Activated CD4-positive, alpha-beta T cell treated with anti-CD3 and anti-CD28 coated beads, Interleukin-2, amount 10 ng/mL, durations not matched to agents 24 days and 14 days (primary cell): ENCODE data around the gene MAPT. TPM values are rescaled to one million over a fixed set of nuclear protein-coding genes. Genes with fewer than 3 reads are reported as not detected.

Experiments used
- DNase-seq: peaks from one replicate; pipeline ENCODE4 v3.0.0; 2022
- H3K27ac Mint-ChIP-seq: one replicate; pipeline ENCODE4 v1.8.0; 2022; ENCODE audit warnings: mild to moderate bottlenecking, mixed read lengths
- H3K27me3 Mint-ChIP-seq: one replicate; pipeline ENCODE4 v1.8.0; 2022; ENCODE audit warnings: mixed read lengths
- H3K36me3 Mint-ChIP-seq: one replicate; pipeline ENCODE4 v1.8.0; 2022; ENCODE audit warnings: low read depth, mild to moderate bottlenecking, mixed read lengths
- H3K4me1 Mint-ChIP-seq: one replicate; pipeline ENCODE4 v1.8.0; 2021; ENCODE audit warnings: mixed read lengths
- H3K4me3 Mint-ChIP-seq: one replicate; pipeline ENCODE4 v1.8.0; 2022; ENCODE audit warnings: mild to moderate bottlenecking, moderate library complexity, mixed read lengths
- H3K9me3 Mint-ChIP-seq: one replicate; pipeline ENCODE4 v1.8.0; 2021; ENCODE audit warnings: mixed read lengths
- intact Hi-C: fragments of 100-400 bp; cut with micrococcal nuclease; formaldehyde crosslinking; loops from one replicate; pipeline ENCODE4 v1.15.1; 2023
- total RNA-seq: library from RNA; stranded (reverse); gene quantifications from 2 replicates; pipeline ENCODE4 v1.2.3, GENCODE V29; 2022

The MAPT gene
- total RNA-seq, 1 donor from 2014 or later, result 0.37 TPM

DNA sequence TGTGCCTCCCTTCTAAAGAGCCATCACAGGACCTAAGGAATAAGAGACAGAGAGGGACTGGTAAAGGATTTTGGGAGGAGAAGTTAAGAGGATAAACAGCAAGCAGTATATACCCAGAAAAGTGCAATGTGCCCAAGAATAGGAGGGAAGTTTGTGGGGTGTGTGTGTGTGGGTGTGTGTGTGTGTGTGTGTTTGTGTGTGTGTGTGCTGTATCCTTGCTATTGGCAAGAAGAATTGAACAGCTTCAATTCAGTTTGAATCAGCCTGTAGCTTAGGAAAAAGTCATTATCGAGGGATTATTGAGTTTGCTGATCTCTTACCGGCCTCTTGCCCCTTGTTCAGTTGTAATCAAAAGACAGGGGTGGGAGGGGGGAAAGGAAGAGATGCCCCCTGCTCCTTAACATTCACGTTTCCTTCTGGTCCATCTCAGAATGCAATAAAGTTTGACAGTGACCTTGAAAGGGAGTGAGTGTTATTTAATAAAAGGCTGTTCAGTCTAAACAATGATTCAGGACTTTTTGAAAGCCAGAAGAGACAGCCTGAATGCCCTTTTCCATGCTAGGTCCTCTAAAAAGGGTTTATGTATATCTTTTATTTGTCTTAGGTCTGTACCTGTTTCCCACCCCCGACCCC lies 23.9 kb upstream of the MAPT start:
- Mint-ChIP-seq H3K27ac (no peak overlapping the region), H3K36me3 (no peaks in the 10 kb centered on the region), H3K4me3 (no peak overlapping the region), H3K4me1 (peaks cover 17% of the 10 kb centered on the region), H3K27me3 (peaks cover 8% of the 10 kb centered on the region), H3K9me3 (no peaks in the 10 kb centered on the region)
- no peak for DNase-seq
- intact Hi-C loops, result no loop called here

DNA sequence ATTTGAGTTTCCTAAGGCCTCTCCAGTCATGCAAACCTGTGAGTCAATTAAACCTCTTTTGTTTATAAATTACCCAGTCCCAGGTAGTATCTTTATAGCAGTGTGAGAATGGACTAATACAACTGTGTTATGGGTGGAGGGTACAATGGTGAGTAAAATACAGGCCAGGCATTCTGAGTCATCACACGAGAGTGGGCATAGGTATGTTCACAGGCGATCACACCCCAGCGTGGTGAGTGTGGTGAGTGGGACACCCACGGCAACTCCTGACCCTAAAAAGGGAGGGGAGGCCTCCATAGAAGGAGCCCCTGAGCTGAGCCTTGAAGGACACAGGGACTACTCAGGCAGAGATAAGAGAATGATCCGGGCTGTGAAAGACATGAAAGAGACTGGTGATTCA lies 22.6 kb upstream of the MAPT start:
- intact Hi-C loops, result no loop called here
- peaks cover 6% of the 10 kb centered on the region for H3K27me3 Mint-ChIP-seq
- DNase-seq, result no peak
- H3K4me1 Mint-ChIP-seq, result peaks cover 17% of the 10 kb centered on the region
- no peaks in the 10 kb centered on the region for H3K9me3 Mint-ChIP-seq
- H3K36me3 Mint-ChIP-seq, result no peaks in the 10 kb centered on the region
- peak overlapping the region; percentile 11 for H3K27ac Mint-ChIP-seq
- H3K4me3 Mint-ChIP-seq, result no peak overlapping the region

DNA sequence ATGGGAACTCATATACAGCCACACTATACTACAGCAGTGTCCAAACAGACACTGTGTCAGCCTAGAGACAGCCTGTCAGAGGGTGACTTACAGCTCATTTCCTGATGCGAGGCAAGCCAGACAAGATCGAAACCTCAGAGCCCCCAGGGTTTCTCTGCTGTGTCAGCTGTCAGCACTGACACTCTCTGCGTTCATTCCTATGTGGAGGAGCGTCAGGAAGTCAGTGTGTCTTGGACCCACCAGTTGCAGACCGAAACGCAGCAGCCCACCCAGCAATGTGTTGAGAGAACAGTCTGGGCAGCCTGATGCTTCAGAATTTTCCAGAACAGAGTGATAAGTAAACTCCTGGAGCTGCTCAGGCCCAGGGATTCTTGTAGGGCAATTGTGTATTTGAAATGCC lies 20.6 kb upstream of the MAPT start:
- Mint-ChIP-seq H3K4me3 (peak overlapping the region; percentile 71), H3K36me3 (no peaks in the 10 kb centered on the region), H3K27me3 (peaks cover 12% of the 10 kb centered on the region), H3K27ac (peak overlapping the region; percentile 73), H3K4me1 (peaks cover 15% of the 10 kb centered on the region), H3K9me3 (no peaks in the 10 kb centered on the region)
- DNase-seq, result peak; percentile 80
- intact Hi-C loops, result no loop called here

DNA sequence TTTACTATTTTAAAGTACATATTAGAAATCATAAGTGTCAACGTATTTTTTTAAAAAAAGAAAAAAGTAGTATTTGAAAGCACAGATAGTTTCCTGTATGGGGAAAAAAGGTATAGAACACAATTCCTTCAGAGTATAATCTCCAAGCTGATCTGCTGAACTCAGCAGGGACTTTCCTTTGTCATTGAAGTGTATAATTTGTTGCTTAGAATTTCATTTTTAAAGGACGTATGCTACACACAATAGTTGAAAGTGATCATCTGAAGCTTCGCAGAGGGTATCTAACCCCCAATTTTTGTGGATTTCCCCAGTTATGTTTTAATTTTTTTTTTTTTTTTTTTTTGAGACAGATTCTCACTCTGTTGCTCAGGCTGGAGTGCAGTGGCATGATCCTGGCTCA lies 20.2 kb upstream of the MAPT start:
- Mint-ChIP-seq H3K4me3 (no peak overlapping the region), H3K36me3 (no peaks in the 10 kb centered on the region), H3K27me3 (peaks cover 12% of the 10 kb centered on the region), H3K4me1 (peaks cover 15% of the 10 kb centered on the region), H3K27ac (no peak overlapping the region), H3K9me3 (no peaks in the 10 kb centered on the region)
- no peak for DNase-seq
- intact Hi-C loops, result no loop called here

DNA sequence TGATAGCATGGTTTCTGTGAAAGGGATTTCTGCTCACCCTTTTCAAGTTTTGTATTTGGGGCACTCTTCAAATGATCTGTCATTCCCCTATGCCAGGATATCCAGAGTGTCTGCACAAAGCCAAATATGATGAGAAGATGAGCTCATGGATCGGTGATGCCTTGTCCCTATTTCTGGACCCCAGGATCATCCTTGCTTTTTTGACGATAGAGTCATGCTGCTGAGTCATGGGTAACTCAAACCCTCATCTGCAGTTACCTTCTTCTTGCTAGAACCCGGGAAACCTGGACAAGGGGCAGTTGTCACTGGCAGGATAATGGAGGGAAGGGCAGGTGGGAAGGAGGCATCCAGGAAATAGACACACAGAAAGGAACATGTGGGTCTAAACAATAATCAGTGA lies 17.8 kb upstream of the MAPT start:
- Mint-ChIP-seq H3K27ac (no peak overlapping the region), H3K36me3 (no peaks in the 10 kb centered on the region), H3K27me3 (peaks cover 14% of the 10 kb centered on the region), H3K9me3 (no peaks in the 10 kb centered on the region), H3K4me1 (peaks cover 9% of the 10 kb centered on the region), H3K4me3 (no peak overlapping the region)
- intact Hi-C loops, result no loop called here
- DNase-seq, result no peak

DNA sequence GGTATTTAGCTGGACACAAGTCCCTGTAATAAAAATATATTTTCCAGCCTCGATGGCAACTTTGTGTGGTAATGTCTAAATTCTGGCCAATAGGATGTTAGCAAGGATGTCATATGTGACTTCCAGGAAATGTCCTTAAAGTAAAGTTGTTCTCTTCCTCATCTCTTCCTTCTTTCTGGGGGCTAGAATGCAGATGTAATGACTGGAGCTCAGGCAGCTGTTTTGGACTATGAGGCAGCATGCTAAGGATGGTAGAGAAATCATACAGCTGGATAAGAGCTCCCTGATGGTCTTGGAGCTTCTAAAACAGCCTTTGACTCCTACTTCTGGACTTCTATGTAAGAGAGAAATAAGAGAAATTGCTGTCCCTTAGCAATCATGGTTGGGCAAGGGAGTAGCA lies 16.9 kb upstream of the MAPT start:
- no peaks in the 10 kb centered on the region for H3K9me3 Mint-ChIP-seq
- H3K27me3 Mint-ChIP-seq, result peaks cover 14% of the 10 kb centered on the region
- H3K36me3 Mint-ChIP-seq, result no peaks in the 10 kb centered on the region
- peaks cover 6% of the 10 kb centered on the region for H3K4me1 Mint-ChIP-seq
- H3K27ac Mint-ChIP-seq, result no peak overlapping the region
- DNase-seq, result no peak
- H3K4me3 Mint-ChIP-seq, result no peak overlapping the region
- intact Hi-C loops, result no loop called here

DNA sequence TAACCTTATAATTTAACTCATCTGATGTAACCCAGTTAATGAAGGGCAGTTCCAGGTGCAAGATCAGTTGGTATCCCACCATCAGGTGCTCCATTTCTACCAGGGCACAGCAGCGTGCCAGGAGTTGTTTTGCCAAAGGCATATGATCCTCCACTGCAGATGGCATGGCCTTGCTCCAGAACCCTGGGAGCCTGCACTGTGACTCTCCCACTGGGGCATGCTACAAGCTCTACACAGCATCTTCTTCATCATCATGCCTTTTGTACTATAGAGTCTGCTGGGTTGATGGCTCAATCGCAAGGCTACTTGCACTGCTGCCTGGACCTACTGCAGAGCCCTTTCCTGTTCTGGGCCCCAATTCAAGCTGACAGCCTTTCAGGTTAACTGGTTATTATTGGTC lies 11.3 kb upstream of the MAPT start:
- Mint-ChIP-seq H3K27ac (no peak overlapping the region), H3K4me1 (peaks cover 5% of the 10 kb centered on the region), H3K4me3 (no peak overlapping the region), H3K36me3 (no peaks in the 10 kb centered on the region), H3K27me3 (peaks cover 9% of the 10 kb centered on the region), H3K9me3 (peaks cover 9% of the 10 kb centered on the region)
- intact Hi-C loops, result no loop called here
- no peak for DNase-seq

DNA sequence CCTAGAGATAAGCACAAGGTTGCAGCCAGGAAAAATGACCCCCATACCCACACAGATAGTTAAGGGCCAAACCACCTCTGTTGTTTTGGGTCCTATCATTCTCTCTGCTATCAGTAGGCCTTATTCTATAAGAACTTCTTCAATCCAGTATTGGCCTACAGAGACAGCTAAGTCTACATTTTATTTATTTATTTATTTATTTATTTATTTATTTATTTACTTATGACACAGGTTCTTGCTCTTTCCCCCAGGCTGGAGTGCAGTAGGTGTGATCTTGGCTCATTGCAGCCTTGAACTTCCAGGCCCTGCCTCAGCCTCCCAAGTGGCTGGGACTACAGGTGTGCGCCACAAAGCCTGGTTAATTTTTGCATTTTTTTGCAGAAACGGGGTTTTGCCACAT lies 7.5 kb upstream of the MAPT start:
- Mint-ChIP-seq H3K27me3 (peaks cover 22% of the 10 kb centered on the region), H3K27ac (no peak overlapping the region), H3K4me1 (peaks cover 5% of the 10 kb centered on the region), H3K4me3 (no peak overlapping the region), H3K9me3 (peaks cover 9% of the 10 kb centered on the region), H3K36me3 (no peaks in the 10 kb centered on the region)
- intact Hi-C loops, result no loop called here
- DNase-seq, result no peak

DNA sequence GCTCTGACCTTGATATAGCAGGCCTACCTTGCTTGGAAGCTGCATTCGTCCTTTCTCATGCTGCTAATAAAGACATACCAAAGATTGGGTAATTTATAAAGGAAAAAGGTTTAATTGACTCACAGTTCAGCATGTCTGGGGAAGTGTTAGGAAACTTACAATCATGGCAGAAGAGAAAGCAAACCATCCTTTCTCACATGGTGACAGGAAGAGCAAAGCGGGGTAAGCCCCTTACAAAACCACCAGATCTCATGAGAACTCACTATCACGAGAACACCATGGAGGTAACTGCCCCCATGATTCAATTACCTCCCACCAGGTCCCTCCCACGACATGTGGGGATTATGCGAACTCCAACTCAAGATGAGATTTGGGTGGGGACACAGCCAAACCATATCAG lies 6.0 kb upstream of the MAPT start:
- no peaks in the 10 kb centered on the region for H3K36me3 Mint-ChIP-seq
- intact Hi-C loops, result no loop called here
- no peak for DNase-seq
- H3K4me3 Mint-ChIP-seq, result no peak overlapping the region
- H3K27ac Mint-ChIP-seq, result no peak overlapping the region
- H3K27me3 Mint-ChIP-seq, result peaks cover 29% of the 10 kb centered on the region
- no peaks in the 10 kb centered on the region for H3K4me1 Mint-ChIP-seq
- H3K9me3 Mint-ChIP-seq, result peaks cover 9% of the 10 kb centered on the region

DNA sequence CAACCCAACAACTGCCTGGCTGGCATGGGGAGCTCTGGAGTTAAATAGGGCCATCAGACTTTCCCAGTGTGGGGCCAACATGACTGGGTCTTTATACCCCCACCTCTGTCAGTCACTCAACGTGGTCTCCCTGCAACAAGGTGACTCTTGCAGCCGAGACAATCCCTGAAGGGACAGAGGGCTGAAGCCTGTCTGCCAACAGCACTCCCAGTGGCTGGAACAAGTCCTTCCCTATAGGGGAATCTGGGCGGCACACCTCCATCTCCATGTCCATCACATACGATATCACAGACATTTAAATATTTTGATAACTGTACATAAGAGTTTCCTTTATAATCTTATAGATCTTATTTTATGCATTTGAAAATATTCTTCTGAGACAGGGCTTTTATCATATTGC lies 4.8 kb upstream of the MAPT start:
- DNase-seq, result no peak
- H3K4me1 Mint-ChIP-seq, result peaks cover 3% of the 10 kb centered on the region
- peaks cover 34% of the 10 kb centered on the region for H3K27me3 Mint-ChIP-seq
- H3K4me3 Mint-ChIP-seq, result no peak overlapping the region
- H3K9me3 Mint-ChIP-seq, result peaks cover 7% of the 10 kb centered on the region
- intact Hi-C loops, result no loop called here
- H3K36me3 Mint-ChIP-seq, result no peaks in the 10 kb centered on the region
- no peak overlapping the region for H3K27ac Mint-ChIP-seq

DNA sequence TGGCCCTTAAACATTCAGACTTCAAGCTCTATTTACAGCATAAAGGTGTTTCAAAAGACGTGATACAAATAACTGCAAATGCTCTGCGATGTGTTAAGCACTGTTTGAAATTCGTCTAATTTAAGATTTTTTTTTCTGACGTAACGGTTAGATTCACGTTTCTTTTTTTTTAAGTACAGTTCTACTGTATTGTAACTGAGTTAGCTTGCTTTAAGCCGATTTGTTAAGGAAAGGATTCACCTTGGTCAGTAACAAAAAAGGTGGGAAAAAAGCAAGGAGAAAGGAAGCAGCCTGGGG lies 681 bp upstream of the MAPT start:
- no peaks in the 10 kb centered on the region for H3K36me3 Mint-ChIP-seq
- intact Hi-C loops, result loop anchor here (10.0 kb wide), 1 partner anchor 109 kb away; the partner anchor contains the start of gene CRHR1
- DNase-seq, result no peak
- peaks cover 58% of the 10 kb centered on the region for H3K27me3 Mint-ChIP-seq
- no peaks in the 10 kb centered on the region for H3K9me3 Mint-ChIP-seq
- H3K27ac Mint-ChIP-seq, result peak overlapping the region; percentile 67
- peaks cover 11% of the 10 kb centered on the region for H3K4me1 Mint-ChIP-seq
- peak overlapping the region; percentile 81 for H3K4me3 Mint-ChIP-seq

DNA sequence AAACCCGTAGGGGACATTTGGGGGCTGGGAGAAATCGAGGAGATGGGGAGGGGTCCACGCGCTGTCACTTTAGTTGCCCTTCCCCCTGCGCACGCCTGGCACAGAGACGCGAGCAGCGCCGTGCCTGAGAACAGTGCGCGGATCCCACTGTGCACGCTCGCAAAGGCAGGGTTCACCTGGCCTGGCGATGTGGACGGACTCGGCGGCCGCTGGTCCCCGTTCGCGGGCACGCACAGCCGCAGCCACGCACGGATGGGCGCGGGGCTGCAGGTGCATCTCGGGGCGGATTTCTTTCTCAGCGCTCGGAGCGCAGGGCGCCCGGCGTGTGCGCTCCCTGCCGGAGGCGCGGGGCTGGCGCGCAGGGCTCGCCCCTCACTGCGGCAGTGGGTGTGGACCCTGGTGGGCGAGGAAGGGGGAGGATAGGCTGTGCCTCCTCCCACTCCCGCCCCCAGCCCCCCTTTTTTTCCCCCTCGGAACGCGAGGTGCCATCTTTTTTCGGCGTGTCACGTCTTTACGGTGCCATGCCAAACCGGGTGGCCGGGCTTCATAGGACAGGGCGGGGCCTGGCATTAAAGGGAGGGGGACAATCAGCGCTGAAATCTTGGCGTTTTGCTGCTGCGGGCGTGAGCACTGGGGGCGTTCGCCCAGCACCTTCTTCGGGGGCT lies 1.1 kb downstream of the MAPT start:
- Mint-ChIP-seq H3K36me3 (no peaks in the 10 kb centered on the region), H3K27me3 (peaks cover 65% of the 10 kb centered on the region)
- peak; percentile 67 for DNase-seq

DNA sequence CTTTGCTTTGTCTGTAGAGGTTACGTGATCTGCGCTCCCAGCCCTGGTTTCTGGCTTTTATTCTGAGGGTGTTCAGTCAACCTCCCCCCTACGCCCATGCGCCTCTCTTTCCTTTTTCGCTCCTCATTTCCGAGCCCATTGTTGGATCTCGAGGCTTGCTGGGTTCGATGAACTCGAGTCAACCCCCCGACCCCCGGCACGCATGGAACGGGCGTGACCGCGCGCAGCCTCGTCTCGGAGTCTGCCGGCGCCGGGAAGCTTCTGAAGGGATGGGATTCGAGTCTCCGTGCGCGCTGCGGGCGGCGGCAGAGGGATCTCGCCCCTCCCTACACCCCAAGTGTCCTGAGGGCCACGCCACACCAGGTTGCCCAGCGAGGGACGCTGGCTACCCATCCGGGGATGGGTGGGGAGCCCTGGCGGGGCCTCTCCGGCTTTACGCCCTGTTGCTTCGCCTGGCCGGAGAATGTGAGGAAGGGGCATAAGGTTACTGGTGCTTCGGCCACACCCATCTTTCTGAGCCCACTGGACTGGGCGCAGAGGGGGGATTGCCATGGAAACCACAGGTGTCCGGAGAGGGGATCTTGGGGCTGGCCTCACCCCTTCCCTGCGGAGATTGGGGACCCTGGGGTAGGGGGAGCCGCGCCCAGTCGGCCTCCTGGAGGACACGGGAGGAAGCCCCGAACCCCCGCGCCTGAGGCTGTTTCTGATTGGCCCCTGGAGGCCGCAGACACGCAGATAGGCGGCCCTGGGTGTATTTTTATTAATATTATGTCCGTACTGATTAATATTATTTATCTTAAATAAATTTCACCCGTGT lies 1.8 kb downstream of the MAPT start:
- intact Hi-C loops, result loop anchor here (10.0 kb wide), 1 partner anchor 111 kb away; the partner anchor contains the start of gene CRHR1
- Mint-ChIP-seq H3K27ac (no peak overlapping the region), H3K4me3 (peak overlapping the region; percentile 66), H3K27me3 (peaks cover 65% of the 10 kb centered on the region), H3K36me3 (no peaks in the 10 kb centered on the region), H3K9me3 (no peaks in the 10 kb centered on the region), H3K4me1 (peaks cover 11% of the 10 kb centered on the region)
- no peak for DNase-seq

More for the DNA sequence above, 1.1 kb downstream of the MAPT start:
- Mint-ChIP-seq H3K9me3 (no peaks in the 10 kb centered on the region), H3K27ac (peak overlapping the region; percentile 45), H3K4me3 (peak overlapping the region; percentile 81), H3K4me1 (peaks cover 11% of the 10 kb centered on the region)
- intact Hi-C loops, result loop anchor here (10.0 kb wide), 1 partner anchor 111 kb away; the partner anchor contains the start of gene CRHR1
